ENCODE data around the gene COL8A2.

GRCh38 chr1:36099681-36100341 lies 25.2 kb downstream of the COL8A2 start:
- TF ChIP-seq SP1 (IDR thresholded peaks at IDR 0.05) (no peak), FOXK2 (IDR thresholded peaks at IDR 0.05) (no peak), ARNT (IDR thresholded peaks at IDR 0.05) (no peak), FOXA1 (IDR thresholded peaks at IDR 0.05) (no peak), BHLHE40 (IDR thresholded peaks at IDR 0.05; ENCODE audit: borderline replicate concordance) (no peak)
